ENCODE results near the gene ERCC8. TPM values are rescaled to one million over a fixed set of nuclear protein-coding genes. Genes with fewer than 3 reads are reported as not detected.

The ERCC8 gene
- polyA plus RNA-seq, 3 donors: 5.5 to 16.8 (median 10.6) TPM

DNA sequence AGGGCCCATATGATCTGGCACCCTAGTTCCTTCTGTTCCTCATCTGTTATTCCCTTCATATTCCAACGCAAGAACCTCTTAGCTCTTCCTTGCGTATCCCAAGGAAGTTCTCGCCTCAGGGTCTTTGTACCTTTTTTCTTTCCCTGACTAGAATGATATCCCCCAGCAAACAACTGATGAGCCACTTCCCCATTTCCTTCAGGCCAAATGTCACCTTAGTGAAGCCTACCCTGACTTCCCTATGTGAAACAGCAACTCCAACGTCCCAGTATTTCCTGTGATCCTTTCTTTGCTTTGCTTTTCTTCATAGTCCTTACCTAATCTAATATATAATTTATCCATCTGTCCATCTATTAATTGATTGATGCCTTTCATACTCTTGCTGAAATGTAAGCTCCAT lies 47.9 kb downstream of the ERCC8 start:
- Histone ChIP-seq H3K4me1 (ENCODE audit: control insufficient read depth in 1 of 2, insufficient read depth in 2 of 2, low read length in 2 of 2) (no peaks in the 10 kb centered on the region), H3K27me3 (ENCODE audit: control insufficient read depth in 2 of 2, insufficient read depth in 2 of 2, low read length in 2 of 2) (no peaks in the 10 kb centered on the region), H2AFZ (ENCODE audit: insufficient read depth, low read depth, low read length, poor library complexity, severe bottlenecking) (no peak overlapping the region), H3K36me3 (replicated peaks in 1 of 2; ENCODE audit: control insufficient read depth in 1 of 2, insufficient read depth in 2 of 2, low read length in 2 of 2) (peaks cover 27 to 73% of the 10 kb centered on the region in 2 donors), H3K4me3 (replicated peaks in 1 of 3; ENCODE audit: low read depth in 2 of 3, low read length in 3 of 3) (no peak overlapping the region), H4K20me1 (ENCODE audit: insufficient read depth, low read length) (no peaks in the 10 kb centered on the region), H3K4me2 (replicated peaks; ENCODE audit: extremely low read depth, low read length, poor library complexity, severe bottlenecking) (no peak overlapping the region), H3K27ac (ENCODE audit: low read depth in 1 of 2, low read length in 2 of 2) (no peak overlapping the region), H3K9me3 (replicated peaks in 1 of 2; ENCODE audit: control insufficient read depth in 1 of 2, insufficient read depth in 1 of 2, low read length in 2 of 2) (no peaks in the 10 kb centered on the region), H3K79me2 (ENCODE audit: insufficient read depth, low read length) (no peaks in the 10 kb centered on the region), H3K9ac (ENCODE audit: insufficient read depth, low read length, poor library complexity, severe bottlenecking) (no peak overlapping the region)
- 73% methylated on average over 4 of the region's 4 CpGs for WGBS (ENCODE audit: insufficient coverage)
- Mint-ChIP-seq H3K4me1 (no peaks in the 10 kb centered on the region), H3K4me3 (no peak overlapping the region), H3K27ac (no peak overlapping the region), H3K9me3 (peaks cover 0 to 9% (median 2%) of the 10 kb centered on the region in 7 donors), H3K27me3 (ENCODE audit: low read depth in 3 of 3) (peaks cover 0 to 2% (median 0%) of the 10 kb centered on the region in 3 donors), H3K36me3 (peaks cover 41 to 57% of the 10 kb centered on the region in 2 donors)
- TF ChIP-seq, protein P1, sequence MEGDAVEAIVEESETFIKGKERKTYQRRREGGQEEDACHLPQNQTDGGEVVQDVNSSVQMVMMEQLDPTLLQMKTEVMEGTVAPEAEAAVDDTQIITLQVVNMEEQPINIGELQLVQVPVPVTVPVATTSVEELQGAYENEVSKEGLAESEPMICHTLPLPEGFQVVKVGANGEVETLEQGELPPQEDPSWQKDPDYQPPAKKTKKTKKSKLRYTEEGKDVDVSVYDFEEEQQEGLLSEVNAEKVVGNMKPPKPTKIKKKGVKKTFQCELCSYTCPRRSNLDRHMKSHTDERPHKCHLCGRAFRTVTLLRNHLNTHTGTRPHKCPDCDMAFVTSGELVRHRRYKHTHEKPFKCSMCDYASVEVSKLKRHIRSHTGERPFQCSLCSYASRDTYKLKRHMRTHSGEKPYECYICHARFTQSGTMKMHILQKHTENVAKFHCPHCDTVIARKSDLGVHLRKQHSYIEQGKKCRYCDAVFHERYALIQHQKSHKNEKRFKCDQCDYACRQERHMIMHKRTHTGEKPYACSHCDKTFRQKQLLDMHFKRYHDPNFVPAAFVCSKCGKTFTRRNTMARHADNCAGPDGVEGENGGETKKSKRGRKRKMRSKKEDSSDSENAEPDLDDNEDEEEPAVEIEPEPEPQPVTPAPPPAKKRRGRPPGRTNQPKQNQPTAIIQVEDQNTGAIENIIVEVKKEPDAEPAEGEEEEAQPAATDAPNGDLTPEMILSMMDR (IDR thresholded peaks at IDR 0.05): no peak
- DNase-seq: no peak
- intact Hi-C loops (cut with micrococcal nuclease): loop anchor here in 1 of 2 donors (10.0 kb wide), 1 partner anchor 1022 kb away; no protein-coding TSS in a partner anchor

DNA sequence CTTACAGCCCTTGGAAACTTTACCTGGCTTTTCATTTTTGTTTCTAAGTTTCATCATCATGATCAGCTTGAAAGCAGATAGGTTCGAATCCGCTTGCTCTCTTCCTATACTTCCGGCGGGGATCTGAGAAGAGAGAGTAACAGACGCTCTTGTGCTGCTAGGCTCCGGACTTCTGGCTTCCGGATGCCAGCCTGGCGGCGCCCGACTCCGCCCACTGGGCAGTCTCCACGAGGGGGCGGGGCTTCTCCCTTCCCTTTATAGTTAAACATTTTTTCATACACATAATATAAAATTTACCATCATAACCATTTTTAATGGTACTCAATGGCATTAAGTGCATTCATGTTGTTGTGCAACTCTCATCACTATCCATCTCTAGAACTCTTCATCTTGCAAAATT lies 51.3 kb downstream of the ERCC8 start:
- Histone ChIP-seq H3K4me3 (replicated peaks in 1 of 3; ENCODE audit: low read depth in 2 of 3, low read length in 3 of 3) (no peak overlapping the region), H3K36me3 (replicated peaks in 1 of 2; ENCODE audit: control insufficient read depth in 1 of 2, insufficient read depth in 2 of 2, low read length in 2 of 2) (peaks cover 35 to 52% of the 10 kb centered on the region in 2 donors), H3K4me2 (replicated peaks; ENCODE audit: extremely low read depth, low read length, poor library complexity, severe bottlenecking) (no peak overlapping the region), H2AFZ (ENCODE audit: insufficient read depth, low read depth, low read length, poor library complexity, severe bottlenecking) (no peak overlapping the region), H3K27me3 (ENCODE audit: control insufficient read depth in 2 of 2, insufficient read depth in 2 of 2, low read length in 2 of 2) (no peaks in the 10 kb centered on the region), H3K27ac (ENCODE audit: low read depth in 1 of 2, low read length in 2 of 2) (no peak overlapping the region), H4K20me1 (ENCODE audit: insufficient read depth, low read length) (no peaks in the 10 kb centered on the region), H3K9me3 (replicated peaks in 1 of 2; ENCODE audit: control insufficient read depth in 1 of 2, insufficient read depth in 1 of 2, low read length in 2 of 2) (no peaks in the 10 kb centered on the region), H3K4me1 (ENCODE audit: control insufficient read depth in 1 of 2, insufficient read depth in 2 of 2, low read length in 2 of 2) (no peaks in the 10 kb centered on the region), H3K79me2 (ENCODE audit: insufficient read depth, low read length) (no peaks in the 10 kb centered on the region), H3K9ac (ENCODE audit: insufficient read depth, low read length, poor library complexity, severe bottlenecking) (no peak overlapping the region)
- 100% methylated on average over 5 of the region's 13 CpGs for WGBS (ENCODE audit: insufficient coverage)
- H3K27me3 Mint-ChIP-seq (ENCODE audit: low read depth in 3 of 3): peaks cover 0 to 2% (median 0%) of the 10 kb centered on the region in 3 donors
- intact Hi-C loops (cut with micrococcal nuclease): loop anchor here in 1 of 2 donors (10.0 kb wide), 1 partner anchor 1019 kb away; no protein-coding TSS in a partner anchor
- TF ChIP-seq, protein P1 (IDR thresholded peaks at IDR 0.05): no peak
- peaks cover 0 to 9% (median 2%) of the 10 kb centered on the region in 7 donors for H3K9me3 Mint-ChIP-seq
- H3K4me3 Mint-ChIP-seq: no peak overlapping the region
- no peaks in the 10 kb centered on the region for H3K4me1 Mint-ChIP-seq
- no peak for DNase-seq
- H3K27ac Mint-ChIP-seq: no peak overlapping the region
- H3K36me3 Mint-ChIP-seq: peaks cover 37 to 53% of the 10 kb centered on the region in 2 donors

All from CD14-positive monocyte (primary cell).